ENCODE measurements around the gene CPEB2. TPM values are rescaled to one million over a fixed set of nuclear protein-coding genes. Genes with fewer than 3 reads are reported as not detected.

CPEB2 gene
- total RNA-seq, 1 donor from 2014 or later, result 11.3 TPM

DNA sequence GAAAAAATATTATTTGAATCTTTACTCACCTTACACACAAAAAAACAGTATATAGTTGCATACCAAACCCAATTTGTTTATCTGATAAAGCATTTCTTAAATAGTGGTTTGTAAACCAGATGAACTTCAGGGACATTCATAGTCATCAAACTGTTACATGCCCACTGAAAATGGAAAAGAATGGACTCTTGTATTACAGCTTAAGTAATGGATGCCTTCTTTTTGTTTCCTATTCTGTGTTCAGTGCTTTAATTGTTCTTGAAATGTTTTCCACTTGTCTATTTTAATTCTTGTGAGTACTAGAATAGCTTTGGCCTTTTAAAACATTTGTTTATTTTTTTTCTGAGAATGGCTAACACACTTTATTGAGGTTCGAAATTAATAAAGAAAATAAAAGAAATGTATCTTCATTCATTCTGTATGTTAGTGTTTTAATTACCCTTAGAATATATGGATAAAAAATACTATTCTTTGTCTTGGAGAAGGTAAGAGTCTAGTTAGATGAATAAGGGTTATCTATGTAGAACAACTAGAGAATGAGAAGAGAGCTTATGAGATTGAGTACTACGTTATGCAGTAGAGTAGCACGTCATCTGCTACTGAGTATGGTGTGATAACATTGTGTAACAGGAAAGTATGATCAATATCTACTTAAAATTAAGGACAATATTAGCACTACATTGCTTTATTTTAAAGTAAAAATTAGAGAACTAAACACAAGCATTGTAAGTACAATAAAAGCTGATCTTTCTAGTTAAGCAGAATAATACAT, 9.9 kb downstream of the CPEB2 start:
- DNase-seq (ENCODE audit: low read depth), result no peak
- Histone ChIP-seq H3K27me3 (ENCODE audit: control insufficient read depth, insufficient read depth, low read length) (no peaks in the 10 kb centered on the region), H3K36me3 (ENCODE audit: control insufficient read depth, insufficient read depth, low read length) (peaks cover 4% of the 10 kb centered on the region), H3K4me3 (ENCODE audit: low read depth, low read length) (no peak overlapping the region)
- TF ChIP-seq CTCF (IDR thresholded peaks at IDR 0.05; ENCODE audit: insufficient read depth, low read length, severe bottlenecking), result no peak
- FAIRE-seq, result no peak

DNA sequence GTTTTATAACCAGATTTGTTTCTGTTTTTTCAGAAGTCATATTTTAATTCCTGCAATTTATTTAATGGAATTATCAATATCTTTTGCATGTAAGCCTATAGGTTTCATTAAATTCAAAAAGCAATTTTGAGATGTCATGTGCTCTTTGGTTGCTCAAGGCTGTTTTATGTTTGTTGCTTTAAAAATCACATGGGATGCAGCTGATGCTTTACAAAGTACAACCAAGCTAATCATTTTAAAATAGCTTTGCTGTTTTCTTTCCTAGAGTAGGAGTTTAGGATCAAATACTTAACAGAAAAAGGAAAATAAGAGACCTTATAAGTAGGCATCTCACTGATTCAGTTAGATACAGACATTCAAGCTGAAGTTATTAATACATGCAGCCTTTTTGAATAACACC, 11.3 kb downstream of the CPEB2 start:
- H3K36me3 ChIP-seq (ENCODE audit: control insufficient read depth, insufficient read depth, low read length), result peaks cover 3% of the 10 kb centered on the region
- no peak for TF ChIP-seq CTCF (IDR thresholded peaks at IDR 0.05; ENCODE audit: insufficient read depth, low read length, severe bottlenecking)
- FAIRE-seq, result no peak
- no peaks in the 10 kb centered on the region for H3K27me3 ChIP-seq (ENCODE audit: control insufficient read depth, insufficient read depth, low read length)
- DNase-seq (ENCODE audit: low read depth), result no peak
- H3K4me3 ChIP-seq (ENCODE audit: low read depth, low read length), result no peak overlapping the region

GRCh38 chr4:15015170-15015569, 12.9 kb downstream of the CPEB2 start:
- DNase-seq (ENCODE audit: low read depth), result no peak
- H3K27me3 ChIP-seq (ENCODE audit: control insufficient read depth, insufficient read depth, low read length), result no peaks in the 10 kb centered on the region
- peaks cover 3% of the 10 kb centered on the region for H3K36me3 ChIP-seq (ENCODE audit: control insufficient read depth, insufficient read depth, low read length)
- H3K4me3 ChIP-seq (ENCODE audit: low read depth, low read length), result no peak overlapping the region
- no peak for FAIRE-seq
- TF ChIP-seq CTCF (IDR thresholded peaks at IDR 0.05; ENCODE audit: insufficient read depth, low read length, severe bottlenecking), result no peak

GRCh38 chr4:15018361-15018760, 16.1 kb downstream of the CPEB2 start:
- Histone ChIP-seq H3K36me3 (ENCODE audit: control insufficient read depth, insufficient read depth, low read length) (peaks cover 2% of the 10 kb centered on the region), H3K27me3 (ENCODE audit: control insufficient read depth, insufficient read depth, low read length) (no peaks in the 10 kb centered on the region), H3K4me3 (ENCODE audit: low read depth, low read length) (no peak overlapping the region)
- DNase-seq (ENCODE audit: low read depth) (no peak), FAIRE-seq (no peak)
- no peak for TF ChIP-seq CTCF (IDR thresholded peaks at IDR 0.05; ENCODE audit: insufficient read depth, low read length, severe bottlenecking)

DNA sequence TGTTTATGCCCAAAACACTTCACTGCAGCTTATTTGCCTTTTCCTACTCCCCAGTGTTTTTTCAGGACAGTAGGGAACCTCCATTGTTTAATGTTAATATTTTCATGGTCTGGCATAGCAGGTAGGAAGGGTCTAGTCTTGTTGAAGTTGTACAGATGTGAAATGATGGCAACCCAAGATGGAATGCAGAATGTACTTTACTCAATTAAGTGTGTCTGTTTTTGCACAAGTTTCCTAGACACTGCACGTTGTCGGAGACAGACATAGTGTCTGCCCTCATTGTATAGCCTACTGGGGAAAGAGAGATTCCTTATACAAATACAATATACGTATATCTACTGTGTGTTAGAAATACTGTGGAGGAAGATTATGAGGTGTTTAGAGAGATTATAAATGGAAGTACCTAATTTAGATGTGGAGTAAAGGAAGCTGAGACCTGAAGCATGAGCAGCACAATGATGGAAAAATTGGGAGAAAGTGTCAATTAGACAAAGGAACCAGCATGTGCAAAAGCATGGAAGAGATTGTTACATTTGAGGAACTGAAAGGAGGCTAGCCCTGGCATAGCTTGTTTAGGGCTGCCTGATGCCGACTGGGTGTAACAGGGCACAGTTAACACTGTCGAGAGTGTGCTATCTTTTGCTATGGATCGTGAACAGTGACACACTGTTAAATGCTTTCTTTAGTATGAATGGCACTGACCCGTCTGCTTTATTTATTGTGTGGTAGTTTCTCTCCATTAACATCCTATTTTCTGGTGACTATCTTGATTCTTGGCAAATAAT, 18.4 kb downstream of the CPEB2 start:
- H3K36me3 ChIP-seq (ENCODE audit: control insufficient read depth, insufficient read depth, low read length), result peaks cover 2% of the 10 kb centered on the region

More for the DNA sequence above, 18.4 kb downstream of the CPEB2 start:
- no peaks in the 10 kb centered on the region for H3K27me3 ChIP-seq (ENCODE audit: control insufficient read depth, insufficient read depth, low read length)
- no peak for DNase-seq (ENCODE audit: low read depth)
- TF ChIP-seq CTCF (IDR thresholded peaks at IDR 0.05; ENCODE audit: insufficient read depth, low read length, severe bottlenecking), result no peak
- no peak overlapping the region for H3K4me3 ChIP-seq (ENCODE audit: low read depth, low read length)
- FAIRE-seq, result no peak
